Measurements from ENCODE around the gene TXNRD2. TPM values are rescaled to one million over a fixed set of nuclear protein-coding genes. Genes with fewer than 3 reads are reported as not detected.

TXNRD2 gene
- total RNA-seq, 1 experiment from 2014 or later = 22.4 TPM

DNA sequence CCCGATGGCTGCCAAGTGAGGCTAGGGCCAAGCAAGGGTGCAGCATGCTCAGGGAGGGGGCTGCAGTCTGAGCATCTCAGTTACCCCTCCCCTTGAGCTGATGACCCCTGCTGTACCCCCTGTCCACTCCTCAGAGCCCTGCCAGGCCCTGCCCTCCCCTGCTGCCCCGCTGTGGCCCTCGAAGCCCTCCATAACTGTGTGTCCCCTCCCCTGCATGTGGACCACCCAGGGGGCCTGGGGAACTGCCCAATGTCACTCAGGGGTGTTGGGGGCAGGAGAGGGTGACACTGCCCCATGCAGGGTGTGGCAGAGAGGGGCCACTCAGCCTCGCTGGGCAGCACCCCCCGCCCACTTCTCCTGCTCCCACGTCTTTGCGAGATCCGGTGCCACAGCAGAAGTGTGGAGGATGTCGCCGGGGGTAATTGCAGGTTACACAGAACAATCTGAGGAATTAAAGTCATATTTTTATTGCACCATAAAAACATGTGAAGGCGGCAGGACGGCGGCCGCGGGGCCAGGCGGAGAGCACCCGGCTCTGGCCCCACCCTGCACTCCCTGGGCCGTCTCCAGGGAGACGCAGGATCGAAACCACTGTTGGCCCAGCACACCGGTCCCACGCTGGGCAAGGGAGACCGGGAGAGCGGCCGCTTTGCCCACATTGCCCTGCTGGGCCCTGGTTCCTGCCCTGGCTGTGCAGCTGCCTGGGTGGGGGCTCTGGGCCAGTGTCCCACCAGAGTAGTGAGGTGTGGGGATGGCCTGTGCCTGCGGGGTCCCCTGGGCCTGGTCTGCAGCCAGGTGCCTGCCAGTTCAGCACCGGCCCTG, 68.3 kb downstream of the TXNRD2 start:
- no peaks in the 10 kb centered on the region for H3K9me2 ChIP-seq (ENCODE audit: insufficient read depth)
- BruUV-seq (replicated peaks) = no TSS peak
- no peaks in the 10 kb centered on the region for H3K36me3 ChIP-seq (ENCODE audit: low read depth)
- H3K9me3 ChIP-seq (ENCODE audit: insufficient read depth, low read depth) = no peaks in the 10 kb centered on the region
- H3K27ac ChIP-seq = no peak overlapping the region
- ChIA-PET CTCF (no interaction called here), POLR2A (ENCODE audit: unreplicated experiment) (no interaction called here)
- no peaks in the 10 kb centered on the region for H3K27me3 ChIP-seq (ENCODE audit: insufficient read depth, low read depth)
- no peak for TF ChIP-seq EZH2 (IDR thresholded peaks at IDR 0.05; ENCODE audit: low read depth)
- no peak for TF ChIP-seq CTCF (conservative IDR thresholded peaks at IDR 0.05)
- H3F3A ChIP-seq (ENCODE audit: insufficient read depth, low read depth) = no peaks in the 10 kb centered on the region
- no peak for DNase-seq
- no peaks in the 10 kb centered on the region for H3K4me1 ChIP-seq (replicated peaks; ENCODE audit: insufficient read depth)
- no peak overlapping the region for H3K4me2 ChIP-seq
- H2AFZ ChIP-seq = no peak overlapping the region
- H3K4me3 ChIP-seq = no peak overlapping the region
- intact Hi-C loops (cut with micrococcal nuclease; ENCODE audit: unreplicated experiment) = no loop called here
- no peaks in the 10 kb centered on the region for H3K79me2 ChIP-seq (ENCODE audit: low read depth)
- no peaks in the 10 kb centered on the region for H4K20me1 ChIP-seq (ENCODE audit: insufficient read depth)

DNA sequence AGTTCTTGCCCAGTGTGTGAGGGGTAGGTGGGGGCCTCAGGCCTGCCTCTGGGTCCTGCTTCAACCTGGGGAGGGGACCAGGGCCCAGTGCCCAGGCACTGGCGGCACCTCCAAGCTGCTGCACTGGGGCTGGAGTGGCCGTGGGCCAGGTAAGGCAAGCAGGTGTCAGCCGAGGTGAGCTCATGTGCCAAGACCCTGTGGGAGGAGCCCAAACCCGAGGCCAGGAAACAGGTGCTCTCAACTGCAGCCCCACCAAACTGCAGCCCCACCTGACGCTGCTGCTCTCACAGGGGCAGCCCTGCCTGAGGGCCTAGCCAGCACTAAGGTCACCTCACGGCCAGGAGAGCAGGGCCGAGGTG, 68.9 kb downstream of the TXNRD2 start:
- Histone ChIP-seq H3K9me2 (ENCODE audit: insufficient read depth) (no peaks in the 10 kb centered on the region), H3K4me2 (no peak overlapping the region), H3F3A (ENCODE audit: insufficient read depth, low read depth) (no peaks in the 10 kb centered on the region), H3K27me3 (ENCODE audit: insufficient read depth, low read depth) (no peaks in the 10 kb centered on the region), H2AFZ (no peak overlapping the region), H3K9me3 (ENCODE audit: insufficient read depth, low read depth) (no peaks in the 10 kb centered on the region), H3K36me3 (ENCODE audit: low read depth) (no peaks in the 10 kb centered on the region), H3K4me1 (replicated peaks; ENCODE audit: insufficient read depth) (no peaks in the 10 kb centered on the region), H3K4me3 (no peak overlapping the region), H4K20me1 (ENCODE audit: insufficient read depth) (no peaks in the 10 kb centered on the region), H3K79me2 (ENCODE audit: low read depth) (no peaks in the 10 kb centered on the region), H3K27ac (no peak overlapping the region)
- no TSS peak for BruUV-seq (replicated peaks)
- TF ChIP-seq CTCF (conservative IDR thresholded peaks at IDR 0.05) (no peak), EZH2 (IDR thresholded peaks at IDR 0.05; ENCODE audit: low read depth) (no peak)
- no peak for DNase-seq
- CTCF ChIA-PET = no interaction called here
- POLR2A ChIA-PET (ENCODE audit: unreplicated experiment) = no interaction called here
- intact Hi-C loops (cut with micrococcal nuclease; ENCODE audit: unreplicated experiment) = no loop called here

GRCh38 chr22:19871845-19872778, 69.5 kb downstream of the TXNRD2 start:
- no peaks in the 10 kb centered on the region for H3K4me1 ChIP-seq (replicated peaks; ENCODE audit: insufficient read depth)
- H3K27me3 ChIP-seq (ENCODE audit: insufficient read depth, low read depth) = no peaks in the 10 kb centered on the region
- H3K4me2 ChIP-seq = no peak overlapping the region
- H2AFZ ChIP-seq = no peak overlapping the region
- no peaks in the 10 kb centered on the region for H3K9me2 ChIP-seq (ENCODE audit: insufficient read depth)
- CTCF ChIA-PET = no interaction called here
- intact Hi-C loops (cut with micrococcal nuclease; ENCODE audit: unreplicated experiment) = no loop called here
- no peaks in the 10 kb centered on the region for H3K79me2 ChIP-seq (ENCODE audit: low read depth)
- no peaks in the 10 kb centered on the region for H4K20me1 ChIP-seq (ENCODE audit: insufficient read depth)
- no peak overlapping the region for H3K4me3 ChIP-seq
- POLR2A ChIA-PET (ENCODE audit: unreplicated experiment) = no interaction called here
- TF ChIP-seq EZH2 (IDR thresholded peaks at IDR 0.05; ENCODE audit: low read depth) (no peak), CTCF (conservative IDR thresholded peaks at IDR 0.05) (no peak)
- no TSS peak for BruUV-seq (replicated peaks)
- no peaks in the 10 kb centered on the region for H3F3A ChIP-seq (ENCODE audit: insufficient read depth, low read depth)
- no peaks in the 10 kb centered on the region for H3K9me3 ChIP-seq (ENCODE audit: insufficient read depth, low read depth)
- H3K27ac ChIP-seq = no peak overlapping the region
- H3K36me3 ChIP-seq (ENCODE audit: low read depth) = no peaks in the 10 kb centered on the region
- no peak for DNase-seq

All from PC-9 (cell line).